ENCODE data around the gene MVB12B. TPM values are rescaled to one million over a fixed set of nuclear protein-coding genes. Genes with fewer than 3 reads are reported as not detected.

MVB12B gene
- total RNA-seq, 1 experiment from 2014 or later, result 5.8 TPM

DNA sequence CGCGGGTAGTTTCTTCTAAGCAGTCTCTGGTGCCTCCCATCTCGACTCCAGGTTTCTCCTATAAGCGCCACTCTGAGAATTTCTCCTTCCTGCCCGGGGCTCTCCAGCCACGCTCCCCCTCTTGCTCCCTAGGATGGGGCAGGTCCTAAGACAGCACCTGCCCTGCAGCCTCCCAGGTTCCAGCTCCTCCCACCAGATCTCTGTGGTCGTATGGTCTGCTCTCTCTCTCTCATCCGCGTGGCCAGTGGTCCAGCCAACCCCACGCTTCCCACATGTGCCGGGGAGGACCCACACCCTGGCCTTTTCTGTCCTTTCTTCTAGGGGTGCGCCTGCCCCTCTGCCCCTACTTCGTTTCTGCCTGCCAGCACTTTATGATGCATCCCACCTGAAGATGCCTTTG, 40.5 kb downstream of the MVB12B start:
- H3K79me2 ChIP-seq (ENCODE audit: insufficient read depth, low read length), result no peaks in the 10 kb centered on the region
- H3K4me2 ChIP-seq (ENCODE audit: insufficient read depth, insufficient read length, low read length), result no peak overlapping the region
- H3K4ac ChIP-seq (ENCODE audit: low read depth, low read length), result no peak overlapping the region
- no peak overlapping the region for H4K91ac ChIP-seq (ENCODE audit: insufficient read length, low read depth, low read length)
- H2AK5ac ChIP-seq (ENCODE audit: insufficient read length, low read length), result no peak overlapping the region
- Mint-ChIP-seq H3K4me1 (peaks cover 17 to 19% of the 10 kb centered on the region in 2 experiments), H3K27ac (peak overlapping the region in 2 of 3 experiments; percentile 71 to 74; a peak in 3 of 7 replicates), H3K9me3 (peaks cover 3 to 13% of the 10 kb centered on the region in 2 experiments; a peak in 4 of 5 replicates), H3K4me3 (no peak overlapping the region), H3K27me3 (ENCODE audit: low read depth) (no peaks in the 10 kb centered on the region), H3K36me3 (ENCODE audit: insufficient read depth in 1 of 3, low read depth in 3 of 3) (peaks cover under 1 to 8% (median 2%) of the 10 kb centered on the region in 3 experiments; a peak in 5 of 7 replicates)
- no peak overlapping the region for H3K18ac ChIP-seq (ENCODE audit: insufficient read length, low read depth, low read length)
- H3K56ac ChIP-seq (ENCODE audit: insufficient read length, low read depth, low read length), result no peak overlapping the region
- H2BK120ac ChIP-seq (ENCODE audit: low read depth, low read length, poor library complexity, severe bottlenecking), result no peak overlapping the region
- no peaks in the 10 kb centered on the region for H3K23me2 ChIP-seq (ENCODE audit: insufficient read length, low read depth, low read length, poor library complexity, severe bottlenecking)
- H4K5ac ChIP-seq (ENCODE audit: insufficient read length, low read depth, low read length), result no peak overlapping the region
- H3K23ac ChIP-seq (ENCODE audit: insufficient read length, low read depth, low read length), result no peak overlapping the region
- no peaks in the 10 kb centered on the region for H3K79me1 ChIP-seq (ENCODE audit: insufficient read depth, low read depth, low read length, poor library complexity, severe bottlenecking)
- H3K4me1 ChIP-seq (ENCODE audit: insufficient read depth, low read length), result no peaks in the 10 kb centered on the region
- H3T11ph ChIP-seq (ENCODE audit: low read length), result no peak overlapping the region
- no peak overlapping the region for H2BK15ac ChIP-seq (ENCODE audit: low read depth, low read length)
- H3K9ac ChIP-seq (ENCODE audit: extremely low read depth, insufficient read length, low read length), result no peak overlapping the region
- no CpG with 5 or more reads among the region's 13 CpGs for WGBS (ENCODE audit: extremely low coverage, insufficient read length, low lambda C conversion rate)
- no peaks in the 10 kb centered on the region for H3K27me3 ChIP-seq (ENCODE audit: insufficient read depth, low read length)
- no peaks in the 10 kb centered on the region for H3K9me3 ChIP-seq (ENCODE audit: control insufficient read depth, low read depth, low read length)
- H3K27ac ChIP-seq (ENCODE audit: insufficient read length, low read depth, low read length), result no peak overlapping the region
- no peak overlapping the region for H2BK5ac ChIP-seq (ENCODE audit: insufficient read length, low read length)
- no peak overlapping the region for H2BK20ac ChIP-seq (ENCODE audit: low read depth, low read length, poor library complexity, severe bottlenecking)
- TF ChIP-seq, protein P1, sequence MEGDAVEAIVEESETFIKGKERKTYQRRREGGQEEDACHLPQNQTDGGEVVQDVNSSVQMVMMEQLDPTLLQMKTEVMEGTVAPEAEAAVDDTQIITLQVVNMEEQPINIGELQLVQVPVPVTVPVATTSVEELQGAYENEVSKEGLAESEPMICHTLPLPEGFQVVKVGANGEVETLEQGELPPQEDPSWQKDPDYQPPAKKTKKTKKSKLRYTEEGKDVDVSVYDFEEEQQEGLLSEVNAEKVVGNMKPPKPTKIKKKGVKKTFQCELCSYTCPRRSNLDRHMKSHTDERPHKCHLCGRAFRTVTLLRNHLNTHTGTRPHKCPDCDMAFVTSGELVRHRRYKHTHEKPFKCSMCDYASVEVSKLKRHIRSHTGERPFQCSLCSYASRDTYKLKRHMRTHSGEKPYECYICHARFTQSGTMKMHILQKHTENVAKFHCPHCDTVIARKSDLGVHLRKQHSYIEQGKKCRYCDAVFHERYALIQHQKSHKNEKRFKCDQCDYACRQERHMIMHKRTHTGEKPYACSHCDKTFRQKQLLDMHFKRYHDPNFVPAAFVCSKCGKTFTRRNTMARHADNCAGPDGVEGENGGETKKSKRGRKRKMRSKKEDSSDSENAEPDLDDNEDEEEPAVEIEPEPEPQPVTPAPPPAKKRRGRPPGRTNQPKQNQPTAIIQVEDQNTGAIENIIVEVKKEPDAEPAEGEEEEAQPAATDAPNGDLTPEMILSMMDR (conservative IDR thresholded peaks at IDR 0.05), result no peak
- no peak overlapping the region for H2BK12ac ChIP-seq (ENCODE audit: insufficient read length, low read depth, low read length)
- H4K20me1 ChIP-seq (ENCODE audit: control insufficient read depth, insufficient read depth, insufficient read length), result no peaks in the 10 kb centered on the region
- no peak overlapping the region for H4K8ac ChIP-seq (replicated peaks; ENCODE audit: insufficient read length, low read depth, low read length)
- no peak overlapping the region for H2AFZ ChIP-seq (ENCODE audit: low read length)
- no peak for DNase-seq
- no peak overlapping the region for H3K14ac ChIP-seq (ENCODE audit: insufficient read depth, low read length)
